22Rv1 (cell line): Measurements from ENCODE around the gene EBI3.
"Not testable (repeated sequence)": the region's sequence is repeated elsewhere in the genome, so short reads cannot be mapped to it uniquely, and the experiment has no call there.

Experiments used
- H3K27ac ChIP-seq: fragments of 450-650 bp; 2 replicates; pipeline ENCODE4 v1.5.1; 2017
- ZFX ChIP-seq: fragments of 450-650 bp; IDR thresholded peaks from 2 replicates; pipeline ENCODE4 v1.6.1; 2017; ENCODE audit warnings: antibody characterized with exemption, borderline replicate concordance
- TF ChIP-seq, protein P1 (sequence below): fragments of 450-650 bp; IDR thresholded peaks from 2 replicates; pipeline ENCODE4 v1.5.1; 2017; ENCODE audit warnings: mild to moderate bottlenecking

Gene EBI3

DNA sequence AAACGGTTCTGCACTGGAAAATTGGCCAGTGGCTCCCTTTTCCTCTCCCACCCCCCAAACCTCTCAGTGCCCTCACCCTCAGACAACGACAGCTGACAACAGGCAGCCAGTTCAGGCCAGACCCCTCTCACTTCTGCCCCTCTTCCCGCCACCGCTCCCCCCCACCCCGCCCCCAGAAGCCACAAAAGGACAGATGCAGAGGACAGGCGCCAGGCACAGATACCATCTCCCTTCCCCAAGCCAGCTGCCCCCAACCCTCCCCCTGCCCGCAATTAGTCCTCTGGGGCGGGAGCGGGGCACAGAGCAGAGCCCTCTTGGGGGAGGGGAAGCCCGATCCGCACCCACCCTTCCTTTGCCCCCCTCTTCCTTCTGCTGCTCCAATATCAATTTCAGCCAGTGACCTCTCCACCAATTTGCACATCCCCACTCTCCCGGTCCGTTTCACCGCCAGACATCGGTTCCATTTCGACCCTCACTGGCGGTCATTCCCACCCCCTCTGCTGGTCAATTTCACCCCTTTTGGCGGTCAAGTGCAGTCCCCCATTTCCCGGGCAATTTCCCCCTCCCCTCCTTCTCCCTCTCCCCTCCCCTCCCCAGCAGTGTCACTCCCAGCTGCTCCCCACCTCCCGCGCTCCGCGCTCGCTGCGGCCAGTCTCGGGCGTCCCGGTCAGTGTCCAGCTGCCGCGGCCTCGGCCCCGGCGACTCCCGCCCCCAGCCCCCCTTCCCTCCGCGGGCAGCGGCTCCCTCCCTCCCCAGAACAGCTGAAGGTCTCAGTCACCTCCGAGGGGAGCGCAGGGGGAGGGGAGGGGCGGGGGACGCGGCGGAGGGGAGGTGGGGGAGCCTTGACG lies 49.3 kb downstream of the EBI3 start, which contains the start of gene SHD:
TSS of gene SHD (plus strand) at position 848 of the 848 bp plus-strand sequence. CDS start 798 bp downstream, outside the sequence.
- TF ChIP-seq, protein P1, sequence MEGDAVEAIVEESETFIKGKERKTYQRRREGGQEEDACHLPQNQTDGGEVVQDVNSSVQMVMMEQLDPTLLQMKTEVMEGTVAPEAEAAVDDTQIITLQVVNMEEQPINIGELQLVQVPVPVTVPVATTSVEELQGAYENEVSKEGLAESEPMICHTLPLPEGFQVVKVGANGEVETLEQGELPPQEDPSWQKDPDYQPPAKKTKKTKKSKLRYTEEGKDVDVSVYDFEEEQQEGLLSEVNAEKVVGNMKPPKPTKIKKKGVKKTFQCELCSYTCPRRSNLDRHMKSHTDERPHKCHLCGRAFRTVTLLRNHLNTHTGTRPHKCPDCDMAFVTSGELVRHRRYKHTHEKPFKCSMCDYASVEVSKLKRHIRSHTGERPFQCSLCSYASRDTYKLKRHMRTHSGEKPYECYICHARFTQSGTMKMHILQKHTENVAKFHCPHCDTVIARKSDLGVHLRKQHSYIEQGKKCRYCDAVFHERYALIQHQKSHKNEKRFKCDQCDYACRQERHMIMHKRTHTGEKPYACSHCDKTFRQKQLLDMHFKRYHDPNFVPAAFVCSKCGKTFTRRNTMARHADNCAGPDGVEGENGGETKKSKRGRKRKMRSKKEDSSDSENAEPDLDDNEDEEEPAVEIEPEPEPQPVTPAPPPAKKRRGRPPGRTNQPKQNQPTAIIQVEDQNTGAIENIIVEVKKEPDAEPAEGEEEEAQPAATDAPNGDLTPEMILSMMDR: no peak
- no peak for TF ChIP-seq ZFX
- no peak within 1 kb of the TSS for H3K27ac ChIP-seq

DNA sequence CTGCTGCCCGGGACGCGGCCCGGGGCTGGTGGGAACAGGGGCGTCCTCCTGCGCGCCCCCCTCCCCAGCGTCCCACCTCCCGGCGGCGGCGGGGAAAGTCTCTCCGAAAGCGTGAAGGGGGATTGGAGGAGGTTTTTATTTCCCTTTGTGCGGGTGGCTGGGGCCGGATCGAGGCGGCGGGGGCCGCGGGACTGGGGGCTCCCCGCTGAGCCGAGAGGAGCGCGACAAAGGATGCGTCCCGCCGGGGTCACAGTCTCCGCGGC lies 49.9 kb downstream of the EBI3 start:
- H3K27ac ChIP-seq: no peak overlapping the region
- no peak for TF ChIP-seq ZFX
- TF ChIP-seq, protein P1: no peak

DNA sequence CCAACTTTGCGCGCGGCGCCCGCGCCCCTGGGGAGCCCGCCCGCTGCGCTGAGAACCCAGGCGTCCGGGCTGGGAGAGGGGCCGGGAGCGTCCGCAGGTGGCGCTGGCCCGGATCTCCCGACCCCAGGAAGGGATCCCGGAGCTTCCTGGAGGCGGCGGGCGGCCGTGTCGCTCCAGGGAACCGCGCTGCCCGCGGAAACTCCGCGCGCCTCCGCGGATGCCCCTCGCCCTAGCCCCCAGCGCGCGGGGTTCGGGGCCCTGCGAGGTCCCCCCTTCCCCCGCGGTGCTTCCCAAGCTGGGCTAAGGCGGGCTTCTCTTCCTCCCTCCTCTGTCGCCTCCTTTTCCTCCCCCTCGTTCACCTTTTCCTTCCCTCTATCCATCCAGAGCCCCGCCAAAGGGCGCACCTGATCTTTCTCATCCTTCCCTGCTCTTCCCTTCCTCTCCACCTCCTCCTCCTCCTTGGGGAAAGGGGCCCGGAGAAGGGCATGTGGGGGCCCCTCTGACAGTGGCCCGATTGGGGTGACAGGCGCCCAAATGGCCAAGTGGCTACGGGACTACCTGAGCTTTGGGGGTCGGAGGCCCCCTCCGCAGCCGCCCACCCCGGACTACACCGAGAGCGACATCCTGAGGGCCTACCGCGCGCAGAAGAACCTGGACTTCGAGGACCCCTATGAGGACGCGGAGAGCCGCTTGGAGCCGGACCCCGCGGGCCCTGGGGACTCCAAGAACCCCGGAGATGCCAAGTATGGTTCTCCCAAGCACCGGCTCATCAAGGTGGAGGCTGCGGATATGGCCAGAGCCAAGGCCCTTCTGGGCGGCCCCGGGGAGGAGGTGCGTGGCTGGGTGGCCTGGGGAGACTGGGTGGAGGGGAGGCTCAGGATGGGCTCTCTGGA lies 50.5 kb downstream of the EBI3 start:
- TF ChIP-seq, protein P1: peak; percentile 45; the same call in 1 of the 2 replicates
- TF ChIP-seq ZFX: no peak
- H3K27ac ChIP-seq: no peak overlapping the region

DNA sequence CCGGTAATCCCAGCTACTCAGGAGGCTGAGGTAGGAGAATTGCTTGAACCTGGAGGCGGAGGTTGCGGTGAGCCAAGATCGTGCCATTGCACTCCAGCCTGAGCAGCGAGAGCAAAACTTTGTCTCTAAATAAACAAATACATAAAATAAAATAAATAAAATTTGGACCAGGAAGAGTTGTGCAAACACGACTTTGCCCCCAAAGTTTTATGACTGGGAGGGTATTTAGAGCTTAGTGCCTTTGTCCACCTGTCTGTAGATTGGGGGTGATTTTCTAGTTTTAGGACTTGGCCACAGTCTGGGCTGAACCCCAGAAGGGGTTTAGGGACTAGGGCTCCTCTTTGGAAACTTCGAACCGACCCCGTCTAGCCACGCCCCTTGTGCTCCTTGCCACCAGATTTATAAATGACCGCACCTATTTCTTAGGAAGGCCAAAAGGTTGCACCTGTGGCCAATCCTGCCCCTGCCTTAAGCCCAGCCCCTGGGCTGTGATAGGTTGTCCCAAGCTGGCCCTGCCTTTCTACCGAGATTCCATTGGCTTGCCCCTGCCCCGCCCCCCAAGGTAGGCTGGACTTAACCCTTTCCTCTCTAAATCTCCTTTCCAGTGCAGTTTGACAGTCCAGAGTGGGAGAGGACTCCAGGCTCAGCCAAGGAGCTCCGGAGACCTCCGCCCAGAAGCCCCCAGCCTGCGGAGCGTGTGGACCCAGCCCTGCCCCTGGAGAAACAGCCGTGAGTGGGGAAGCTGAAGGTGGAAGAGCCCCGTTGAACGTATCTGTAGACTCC lies 55.0 kb downstream of the EBI3 start:
- no peak for TF ChIP-seq ZFX
- TF ChIP-seq, protein P1: no peak
- H3K27ac ChIP-seq: peak overlapping the region; percentile 69

DNA sequence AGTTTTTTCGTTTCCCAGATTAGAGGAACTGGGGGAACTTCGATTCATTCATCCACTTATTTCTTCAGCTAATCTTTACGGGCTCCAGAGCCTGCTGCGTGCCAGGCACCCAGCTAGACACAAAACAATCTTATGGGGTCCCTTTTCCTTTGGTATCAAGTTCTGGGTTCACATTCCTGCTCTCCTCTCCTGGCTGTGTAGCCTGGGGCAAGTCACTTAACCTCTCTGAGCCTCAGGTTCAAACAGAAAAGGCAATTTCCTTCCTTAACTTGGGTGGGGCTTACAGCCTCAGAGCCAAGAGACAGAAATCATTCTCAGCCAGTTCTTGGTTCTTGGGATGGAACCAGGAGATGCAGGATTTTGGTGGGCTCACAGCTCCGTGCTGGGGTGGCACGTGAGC lies 55.7 kb downstream of the EBI3 start:
- peak overlapping the region; percentile 69 for H3K27ac ChIP-seq
- no peak for TF ChIP-seq ZFX
- TF ChIP-seq, protein P1: no peak

DNA sequence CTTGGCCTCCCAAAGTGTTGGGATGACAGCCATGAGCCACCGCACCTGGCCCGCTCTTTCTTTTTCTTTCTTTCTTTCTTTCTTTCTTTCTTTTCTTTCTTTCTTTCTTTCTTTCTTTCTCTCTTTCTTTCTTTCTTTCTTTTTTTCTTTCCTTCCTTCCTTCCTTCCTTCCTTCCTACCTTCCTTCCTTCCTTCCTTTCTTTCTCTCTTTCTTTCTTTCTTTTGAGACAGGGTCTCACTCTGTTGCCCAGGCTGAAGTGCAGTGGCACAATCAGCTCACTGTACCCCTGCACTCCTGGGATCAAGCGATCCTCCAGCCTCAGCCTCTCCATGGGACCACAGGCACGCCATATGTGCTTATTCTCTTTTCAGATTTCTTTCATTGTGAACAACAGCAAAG lies 56.8 kb downstream of the EBI3 start:
- not testable (repeated sequence) for H3K27ac ChIP-seq
